Adrenal gland (tissue), 12 donors: ENCODE measurements around the gene MTUS2. TPM values are rescaled to one million over a fixed set of nuclear protein-coding genes. Genes with fewer than 3 reads are reported as not detected.

Experiments
- DNase-seq, 7 donors: peaks; one replicate each; pipeline ENCODE4 v3.0.0-alpha.2; 2019 to 2020
- H3K27ac ChIP-seq, 5 donors: fragments of 200-600 bp; sonication (generic) in 4 of 5; 1 replicate in 3 of 5; 2 replicates in 2 of 5; pipeline versions ENCODE4 v1.5.1 to v1.8.0; 2016 to 2020; ENCODE audit warnings: mild to moderate bottlenecking in 1 of 5
- H3K27me3 ChIP-seq: fragments of 200-600 bp; 2 replicates; pipeline ENCODE4 v1.8.0; 2021
- H3K36me3 ChIP-seq, 2 donors: fragments of 200-600 bp; replicated peaks in 1 of 2; 1 replicate in 1 of 2; 2 replicates in 1 of 2; pipeline versions ENCODE4 v1.5.1 to v1.8.0; 2018 to 2022
- H3K4me1 ChIP-seq, 2 donors: fragments of 200-600 bp; replicated peaks in 1 of 2; 1 replicate in 1 of 2; 2 replicates in 1 of 2; pipeline versions ENCODE4 v1.5.1 to v1.8.0; 2018 to 2021
- H3K4me3 ChIP-seq, 4 donors: fragments of 200-600 bp; sonication (generic) in 3 of 4; one replicate each; pipeline ENCODE4 v1.5.1; 2016 to 2018
- H3K9me3 ChIP-seq, 3 donors: fragments of 200-600 bp; sonication (generic) in 1 of 3; replicated peaks in 1 of 3; 1 replicate in 2 of 3; 2 replicates in 1 of 3; pipeline versions ENCODE4 v1.5.1 to v1.8.0; 2016 to 2021
- CTCF ChIP-seq, 6 experiments: fragments of 450-650 bp in 4 of 6; fragments of 200-600 bp in 2 of 6; sonication (generic) in 1 of 6; IDR thresholded peaks; 1 replicate in 5 of 6; 2 replicates in 1 of 6; pipeline versions ENCODE4 v1.5.1 to v1.8.0; 2016 to 2021; ENCODE audit warnings: antibody characterized with exemption in 6 of 6, mild to moderate bottlenecking in 2 of 6, moderate library complexity in 1 of 6
- POLR2A ChIP-seq, 2 donors: fragments of 450-650 bp; IDR thresholded peaks; one replicate each; pipeline ENCODE4 v1.6.1; 2017; ENCODE audit warnings: antibody characterized with exemption in 2 of 2, mild to moderate bottlenecking in 2 of 2, moderate library complexity in 1 of 2
- WGBS, 4 donors: extraction: QIAGEN DNeasy Blood & Tissue Kit in 2 of 4; methylation state at CpG; one replicate each; pipeline versions ENCODE4 v1.1.5 to v1.1.7; 2013 to 2017; 5-methylcytosine and 5-hydroxymethylcytosine counted together
- intact Hi-C, 2 donors: fragments of 100-400 bp; cut with DNase I; formaldehyde crosslinking; loops; one replicate each; pipeline versions ENCODE4 v1.14.1 to v1.15.0; 2022 to 2023
- polyA plus RNA-seq, 3 donors: library from polyadenylated mRNA; stranded (reverse); fragments of 200-250 nt in 2 of 3; fragments of 350-450 nt in 1 of 3; fragmentation: Illumina TruSeq in 1 of 3; extraction: RNeasy Lipid Tissue Mini Kit (QIAGEN cat#74804) in 1 of 3; gene quantifications; one replicate each; pipeline ENCODE4 v1.2.3, GENCODE V29; 2013 to 2014
- total RNA-seq, 9 donors: library from RNA; depleted of rRNA in 4 of 9; stranded (reverse); fragments of >200 nt in 4 of 9; fragments of 120-200 nt in 1 of 9; fragmentation: NEBNext Ultra II Directional in 1 of 9; extraction: Animal tissue kit (Norgen Biotek cat#: 25700) in 1 of 9; gene quantifications; one replicate each; pipeline versions ENCODE4 v1.1.0 to v1.2.4, GENCODE V29; 2013 to 2023
- donor health status: healthy with polysubstance abuse.
- donor health status: Bipolar disorder and iron deficiency.
- donor health status: DM: yes; HTN: yes; CAD: no.
- donor health status: DM: no; HTN: no; CAD: no.
- donor health status: DM: no; HTN: no; CAD: no.
- donor health status: DM: yes; HTN: yes; CAD: no.

MTUS2 gene
- total and polyA plus RNA-seq, 12 donors, result 0.07 to 0.24 (median 0.14) TPM; not detected in 5

DNA sequence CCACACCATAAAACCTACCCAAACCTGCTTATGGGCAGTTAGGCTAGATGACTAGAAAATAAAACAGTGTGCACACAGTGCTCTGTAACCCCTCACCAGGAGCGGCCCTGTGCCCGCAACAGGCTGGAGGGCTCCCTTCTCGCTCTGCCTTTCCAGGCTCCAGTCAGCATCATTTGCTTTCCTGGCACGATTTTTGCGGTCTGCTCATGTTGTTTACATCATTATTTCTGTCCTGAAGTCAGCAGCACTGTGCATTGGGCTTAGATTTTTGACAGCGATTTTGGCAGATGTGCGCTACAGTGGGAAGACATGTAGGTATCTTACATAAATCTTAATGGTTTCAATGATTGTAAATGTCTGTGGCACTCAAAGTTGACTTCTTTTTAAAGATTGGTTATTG lies 344.0 kb downstream of the MTUS2 start:
- DNase-seq, result no peak
- Histone ChIP-seq H3K36me3 (no peaks in the 10 kb centered on the region), H3K4me1 (no peaks in the 10 kb centered on the region), H3K27ac (no peak overlapping the region), H3K4me3 (no peak overlapping the region), H3K9me3 (no peaks in the 10 kb centered on the region), H3K27me3 (no peaks in the 10 kb centered on the region)
- intact Hi-C loops, result no loop called here
- TF ChIP-seq POLR2A (IDR thresholded peaks at IDR 0.05), result no peak
- TF ChIP-seq CTCF (IDR thresholded peaks at IDR 0.05), result no peak
- 90 to 93% (median 90%) methylated on average over 7 of the region's 7 CpGs for WGBS, 4 donors

GRCh38 chr13:29165216-29165615 lies 345.1 kb downstream of the MTUS2 start:
- H3K27ac ChIP-seq, result no peak overlapping the region
- TF ChIP-seq POLR2A (IDR thresholded peaks at IDR 0.05) (no peak), CTCF (IDR thresholded peaks at IDR 0.05) (no peak)
- H3K4me1 ChIP-seq, result no peaks in the 10 kb centered on the region
- no peaks in the 10 kb centered on the region for H3K27me3 ChIP-seq
- no peak overlapping the region for H3K4me3 ChIP-seq
- 66 to 83% (median 81%) methylated on average over 3 of the region's 3 CpGs for WGBS, 4 donors
- no peaks in the 10 kb centered on the region for H3K36me3 ChIP-seq
- H3K9me3 ChIP-seq, result no peaks in the 10 kb centered on the region
- intact Hi-C loops, result no loop called here
- DNase-seq, result no peak

DNA sequence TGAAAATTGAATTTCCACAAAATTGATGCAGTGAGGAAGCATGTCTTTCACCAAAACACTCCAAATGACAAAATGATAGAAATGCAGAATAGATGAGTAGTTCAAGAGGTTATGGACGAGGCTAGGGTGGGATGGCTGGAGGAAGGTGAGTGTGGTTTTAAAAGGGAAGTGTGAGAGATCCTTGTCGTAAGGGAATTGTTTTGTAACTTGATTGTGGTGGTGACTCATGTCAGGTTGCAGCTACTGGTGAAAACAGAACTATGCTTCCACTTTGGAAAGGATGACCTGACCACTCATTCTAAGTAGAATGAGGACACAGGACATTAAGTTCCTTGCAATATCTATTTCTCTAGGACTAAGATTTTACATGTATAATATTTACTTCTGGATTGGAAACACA lies 345.7 kb downstream of the MTUS2 start:
- intact Hi-C loops, result no loop called here
- DNase-seq, result no peak

GRCh38 chr13:29170436-29171082 lies 350.4 kb downstream of the MTUS2 start:
- H3K4me3 ChIP-seq, result no peak overlapping the region
- no peak for TF ChIP-seq CTCF (IDR thresholded peaks at IDR 0.05)
- TF ChIP-seq POLR2A (IDR thresholded peaks at IDR 0.05), result no peak
- H3K27ac ChIP-seq, result no peak overlapping the region
- 53 to 57% (median 56%) methylated on average over 4 of the region's 4 CpGs for WGBS, 4 donors
- no peaks in the 10 kb centered on the region for H3K36me3 ChIP-seq
- no peaks in the 10 kb centered on the region for H3K4me1 ChIP-seq
- intact Hi-C loops, result no loop called here
- H3K27me3 ChIP-seq, result no peaks in the 10 kb centered on the region
- DNase-seq, result no peak
- no peaks in the 10 kb centered on the region for H3K9me3 ChIP-seq

More for the DNA sequence above, 345.7 kb downstream of the MTUS2 start:
- WGBS, 4 donors, result 37 to 52% (median 43%) methylated on average over 2 of the region's 2 CpGs
- Histone ChIP-seq H3K9me3 (no peaks in the 10 kb centered on the region), H3K27ac (no peak overlapping the region), H3K27me3 (no peaks in the 10 kb centered on the region), H3K36me3 (no peaks in the 10 kb centered on the region), H3K4me3 (no peak overlapping the region), H3K4me1 (no peaks in the 10 kb centered on the region)
- TF ChIP-seq CTCF (IDR thresholded peaks at IDR 0.05) (no peak), POLR2A (IDR thresholded peaks at IDR 0.05) (no peak)
